ENCODE data around the gene ATR. TPM values are rescaled to one million over a fixed set of nuclear protein-coding genes. Genes with fewer than 3 reads are reported as not detected.

The ATR gene
- polyA plus RNA-seq, 2 of the 4 experiments (the other 2 are of a cell fraction) = 13.9 to 36.2 TPM

DNA sequence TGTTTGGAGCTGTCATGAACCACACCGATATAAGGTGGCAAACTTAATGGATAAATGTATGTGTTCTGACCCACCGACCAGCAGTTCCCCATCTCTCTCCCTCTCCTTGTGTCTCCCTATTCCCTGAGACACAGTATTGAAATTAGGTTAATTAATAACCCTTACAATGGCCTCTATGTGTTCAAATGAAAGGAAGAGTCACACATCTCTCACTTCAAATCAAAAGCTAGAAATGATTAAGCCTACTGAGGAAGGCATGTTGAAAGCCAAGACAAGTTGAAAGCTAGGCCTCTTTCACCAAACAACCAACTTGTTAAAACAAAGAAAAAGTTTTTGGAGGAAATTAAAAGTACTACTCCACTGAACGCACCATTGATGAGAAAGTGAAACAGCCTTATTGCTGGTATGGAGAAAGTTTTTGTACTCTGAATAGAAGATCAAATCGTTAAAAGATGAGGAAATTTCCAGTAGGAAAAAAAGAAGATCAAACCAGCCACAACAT is 15.0 kb downstream of the ATR start:
- no peak overlapping the region for H3K27ac ChIP-seq
- no peaks in the 10 kb centered on the region for H3K4me1 ChIP-seq
- ChIA-PET CTCF (no interaction called here), POLR2A (no interaction called here)
- TF ChIP-seq TP53 (CRISPR knock-in tag; IDR thresholded peaks at IDR 0.05) (no peak), ZNF302 (CRISPR knock-in tag; IDR thresholded peaks at IDR 0.05) (no peak), CBX8 (IDR thresholded peaks at IDR 0.05) (no peak), HDAC2 (IDR thresholded peaks at IDR 0.05) (no peak), ELK1 (IDR thresholded peaks at IDR 0.05; ENCODE audit: low read depth, low read length) (no peak), POLR2AphosphoS2 (conservative IDR thresholded peaks at IDR 0.05; ENCODE audit: low read length) (no peak), FOXS1 (CRISPR knock-in tag; IDR thresholded peaks at IDR 0.05) (no peak)
- TF ChIP-seq, protein P1, sequence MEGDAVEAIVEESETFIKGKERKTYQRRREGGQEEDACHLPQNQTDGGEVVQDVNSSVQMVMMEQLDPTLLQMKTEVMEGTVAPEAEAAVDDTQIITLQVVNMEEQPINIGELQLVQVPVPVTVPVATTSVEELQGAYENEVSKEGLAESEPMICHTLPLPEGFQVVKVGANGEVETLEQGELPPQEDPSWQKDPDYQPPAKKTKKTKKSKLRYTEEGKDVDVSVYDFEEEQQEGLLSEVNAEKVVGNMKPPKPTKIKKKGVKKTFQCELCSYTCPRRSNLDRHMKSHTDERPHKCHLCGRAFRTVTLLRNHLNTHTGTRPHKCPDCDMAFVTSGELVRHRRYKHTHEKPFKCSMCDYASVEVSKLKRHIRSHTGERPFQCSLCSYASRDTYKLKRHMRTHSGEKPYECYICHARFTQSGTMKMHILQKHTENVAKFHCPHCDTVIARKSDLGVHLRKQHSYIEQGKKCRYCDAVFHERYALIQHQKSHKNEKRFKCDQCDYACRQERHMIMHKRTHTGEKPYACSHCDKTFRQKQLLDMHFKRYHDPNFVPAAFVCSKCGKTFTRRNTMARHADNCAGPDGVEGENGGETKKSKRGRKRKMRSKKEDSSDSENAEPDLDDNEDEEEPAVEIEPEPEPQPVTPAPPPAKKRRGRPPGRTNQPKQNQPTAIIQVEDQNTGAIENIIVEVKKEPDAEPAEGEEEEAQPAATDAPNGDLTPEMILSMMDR (IDR thresholded peaks at IDR 0.05) = no peak
- no peak overlapping the region for H3K4me3 ChIP-seq
- WGBS (ENCODE audit: missing lambda C conversion rate) = 88% methylated on average over 4 of the region's 4 CpGs
- no peak for FAIRE-seq
- no peak overlapping the region for H3K4me2 ChIP-seq
- H3K9me3 ChIP-seq = no peaks in the 10 kb centered on the region
- ATAC-seq = no peak
- DNase-seq (ENCODE audit: low read depth in 1 of 2, low spot score in 1 of 2) = no peak

- ATAC-seq (no peak), DNase-seq (ENCODE audit: low read depth in 1 of 2, low spot score in 1 of 2) (no peak), FAIRE-seq (no peak)
- CTCF ChIA-PET = interaction anchor here (1.4 kb wide), 1 partner anchor 11 kb away, joined by 3 read pairs; no protein-coding TSS in a partner anchor
- no peaks in the 10 kb centered on the region for H3K9me3 ChIP-seq
- no peak overlapping the region for H3K27ac ChIP-seq
- POLR2A ChIA-PET = no interaction called here
- no peaks in the 10 kb centered on the region for H3K4me1 ChIP-seq
- TF ChIP-seq BHLHE40 (IDR thresholded peaks at IDR 0.05; ENCODE audit: low read depth, low read length) (no peak), JUNB (IDR thresholded peaks at IDR 0.05) (no peak), RCOR1 (IDR thresholded peaks at IDR 0.05; ENCODE audit: low read depth, low read length) (no peak), CBX8 (IDR thresholded peaks at IDR 0.05) (no peak), E2F6 (IDR thresholded peaks at IDR 0.05; ENCODE audit: borderline replicate concordance, low read depth) (no peak), HOXB13 (CRISPR knock-in tag; IDR thresholded peaks at IDR 0.05; ENCODE audit: low read depth) (no peak), REST (IDR thresholded peaks at IDR 0.05) (no peak), ZNF302 (CRISPR knock-in tag; IDR thresholded peaks at IDR 0.05) (no peak), POLR2A (IDR thresholded peaks at IDR 0.05; ENCODE audit: low read length) (no peak), FOXS1 (CRISPR knock-in tag; IDR thresholded peaks at IDR 0.05) (no peak)
- TF ChIP-seq, protein P2, sequence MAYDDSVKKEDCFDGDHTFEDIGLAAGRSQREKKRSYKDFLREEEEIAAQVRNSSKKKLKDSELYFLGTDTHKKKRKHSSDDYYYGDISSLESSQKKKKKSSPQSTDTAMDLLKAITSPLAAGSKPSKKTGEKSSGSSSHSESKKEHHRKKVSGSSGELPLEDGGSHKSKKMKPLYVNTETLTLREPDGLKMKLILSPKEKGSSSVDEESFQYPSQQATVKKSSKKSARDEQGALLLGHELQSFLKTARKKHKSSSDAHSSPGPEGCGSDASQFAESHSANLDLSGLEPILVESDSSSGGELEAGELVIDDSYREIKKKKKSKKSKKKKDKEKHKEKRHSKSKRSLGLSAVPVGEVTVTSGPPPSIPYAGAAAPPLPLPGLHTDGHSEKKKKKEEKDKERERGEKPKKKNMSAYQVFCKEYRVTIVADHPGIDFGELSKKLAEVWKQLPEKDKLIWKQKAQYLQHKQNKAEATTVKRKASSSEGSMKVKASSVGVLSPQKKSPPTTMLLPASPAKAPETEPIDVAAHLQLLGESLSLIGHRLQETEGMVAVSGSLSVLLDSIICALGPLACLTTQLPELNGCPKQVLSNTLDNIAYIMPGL (CRISPR knock-in tag; IDR thresholded peaks at IDR 0.05; ENCODE audit: borderline replicate concordance) = no peak
- TF ChIP-seq, protein P1 (IDR thresholded peaks at IDR 0.05) = no peak
- H3K4me3 ChIP-seq = no peak overlapping the region
- no peak overlapping the region for H3K4me2 ChIP-seq
These were observed 18.4 kb downstream of the ATR start for GRCh38 chr3:142560118-142560517.
